ENCODE results near the gene TPPP2.
"Not testable (repeated sequence)": the region's sequence is repeated elsewhere in the genome, so short reads cannot be mapped to it uniquely, and the experiment has no call there.

TPPP2 gene

GRCh38 chr14:21039585-21040369, 9.8 kb downstream of the TPPP2 start:
- peak; percentile 73 for DNase-seq

- no peak for DNase-seq
These were observed 10.4 kb downstream of the TPPP2 start for GRCh38 chr14:21040370-21040925.

GRCh38 chr14:21040941-21041340, 10.9 kb downstream of the TPPP2 start:
- DNase-seq = not testable (repeated sequence)

GRCh38 chr14:21041676-21042433, 11.8 kb downstream of the TPPP2 start, which contains the start of gene RNASE7:
Gene RNASE7, plus strand, starts transcription at chr14:21042362. Its CDS starts 631 bp downstream, at chr14:21042993.
- DNase-seq = no peak

- no peak for DNase-seq
These were observed 12.9 kb downstream of the TPPP2 start for GRCh38 chr14:21042918-21043317.

- DNase-seq = peak; percentile 10
These were observed 13.5 kb downstream of the TPPP2 start for GRCh38 chr14:21043387-21043973.

- no peak for DNase-seq
These were observed 14.1 kb downstream of the TPPP2 start for GRCh38 chr14:21043974-21044618.

- no peak for DNase-seq
These were observed 17.4 kb downstream of the TPPP2 start for GRCh38 chr14:21047378-21047781.

GRCh38 chr14:21048638-21049037, 18.6 kb downstream of the TPPP2 start:
- no peak for DNase-seq

- no peak for DNase-seq
These were observed 19.3 kb downstream of the TPPP2 start for GRCh38 chr14:21049271-21049673.

GRCh38 chr14:21050597-21050996, 20.6 kb downstream of the TPPP2 start:
- no peak for DNase-seq

GRCh38 chr14:21053184-21054122, 23.4 kb downstream of the TPPP2 start:
- DNase-seq = no peak

- DNase-seq = no peak
These were observed 24.2 kb downstream of the TPPP2 start for GRCh38 chr14:21054123-21054767.

- DNase-seq = no peak
These were observed 24.7 kb downstream of the TPPP2 start for GRCh38 chr14:21054768-21055145.

GRCh38 chr14:21055432-21056117, 25.6 kb downstream of the TPPP2 start:
- DNase-seq = no peak

GRCh38 chr14:21056520-21057163, 26.6 kb downstream of the TPPP2 start:
- no peak for DNase-seq

- no peak for DNase-seq
These were observed 28.0 kb downstream of the TPPP2 start, which contains the start of gene RNASE8 for GRCh38 chr14:21057803-21058675. Gene RNASE8, plus strand, starts transcription at chr14:21057822. Its CDS starts 71 bp downstream, at chr14:21057893.

GRCh38 chr14:21058903-21059302, 28.9 kb downstream of the TPPP2 start:
- DNase-seq = no peak
